GM21737 (cell line): ENCODE measurements around the gene PRR11.
A peak's percentile ranks its signal among the peaks of the same experiment; 100 is the strongest.
"Not testable (repeated sequence)": the region's sequence is repeated elsewhere in the genome, so short reads cannot be mapped to it uniquely, and the experiment has no call there.

Experiments
- ATAC-seq: cut with Tn5 transposase; IDR thresholded peaks from one replicate; pipeline ENCODE4 v1.9.1; 2021; ENCODE audit warnings: mild to moderate bottlenecking, moderate library complexity; ENCODE audit not compliant: unreplicated experiment

Gene PRR11

GRCh38 chr17:59155439-59156177 is at the start of gene PRR11:
Gene PRR11 (plus strand): TSS chr17:59155746. CDS start chr17:59169753, 14,007 bp downstream.
- peak; percentile 82 for ATAC-seq

GRCh38 chr17:59105852-59106462 is 49.6 kb upstream of the PRR11 start:
- peak; percentile 18 for ATAC-seq

- peak; percentile 91 for ATAC-seq
Observed at GRCh38 chr17:59106463-59107305, 48.9 kb upstream of the PRR11 start, which contains the start of gene TRIM37. Gene TRIM37 (minus strand): TSS chr17:59106880. CDS start chr17:59106461, 419 bp downstream.

GRCh38 chr17:59107306-59107670 is 48.3 kb upstream of the PRR11 start:
- ATAC-seq, result no peak

- ATAC-seq, result no peak
Observed at GRCh38 chr17:59108400-59109102, 47.0 kb upstream of the PRR11 start.

- ATAC-seq, result no peak
Observed at GRCh38 chr17:59110973-59111372, 44.6 kb upstream of the PRR11 start.

GRCh38 chr17:59111539-59111938 is 44.0 kb upstream of the PRR11 start:
- no peak for ATAC-seq

GRCh38 chr17:59115474-59115873 is 40.1 kb upstream of the PRR11 start:
- ATAC-seq, result no peak

- no peak for ATAC-seq
Observed at GRCh38 chr17:59121901-59122480, 33.6 kb upstream of the PRR11 start.

GRCh38 chr17:59124665-59125064 is 30.9 kb upstream of the PRR11 start:
- ATAC-seq, result no peak

- ATAC-seq, result no peak
Observed at GRCh38 chr17:59126809-59127417, 28.6 kb upstream of the PRR11 start.

- no peak for ATAC-seq
Observed at GRCh38 chr17:59129814-59130213, 25.7 kb upstream of the PRR11 start.

- no peak for ATAC-seq
Observed at GRCh38 chr17:59131131-59131530, 24.4 kb upstream of the PRR11 start.

- ATAC-seq, result not testable (repeated sequence)
Observed at GRCh38 chr17:59138339-59138738, 17.2 kb upstream of the PRR11 start.

- no peak for ATAC-seq
Observed at GRCh38 chr17:59139939-59140338, 15.6 kb upstream of the PRR11 start.

GRCh38 chr17:59141860-59142259 is 13.7 kb upstream of the PRR11 start:
- no peak for ATAC-seq

- ATAC-seq, result no peak
Observed at GRCh38 chr17:59145571-59146096, 9.9 kb upstream of the PRR11 start.

- ATAC-seq, result no peak
Observed at GRCh38 chr17:59149051-59149450, 6.5 kb upstream of the PRR11 start.

- no peak for ATAC-seq
Observed at GRCh38 chr17:59149841-59150511, 5.6 kb upstream of the PRR11 start.
